Neural crest cell (in vitro differentiated cells): ENCODE measurements around the gene PLET1. TPM values are rescaled to one million over a fixed set of nuclear protein-coding genes. Genes with fewer than 3 reads are reported as not detected.

ENCODE experiments used
- DNase-seq: peaks from one replicate; pipeline ENCODE4 v3.0.0; 2021; ENCODE audit warnings: low read depth, mixed read lengths, low spot score
- H3K27ac Mint-ChIP-seq: one replicate; pipeline ENCODE4 v1.8.0; 2021; ENCODE audit warnings: mild to moderate bottlenecking, mixed read lengths; ENCODE audit not compliant: unreplicated experiment
- H3K27me3 Mint-ChIP-seq: 2 replicates; pipeline ENCODE4 v1.8.0; 2021; ENCODE audit warnings: low read depth, mild to moderate bottlenecking, mixed read lengths
- H3K36me3 Mint-ChIP-seq: 2 replicates; pipeline ENCODE4 v1.8.0; 2021; ENCODE audit warnings: low read depth, mild to moderate bottlenecking, mixed read lengths
- H3K4me1 Mint-ChIP-seq: 2 replicates; pipeline ENCODE4 v1.8.0; 2021; ENCODE audit warnings: mixed read lengths
- H3K4me3 Mint-ChIP-seq: one replicate; pipeline ENCODE4 v1.8.0; 2021; ENCODE audit warnings: mild to moderate bottlenecking, mixed read lengths
- H3K9me3 Mint-ChIP-seq: 2 replicates; pipeline ENCODE4 v1.8.0; 2021; ENCODE audit warnings: mixed read lengths
- total RNA-seq: library from RNA; stranded (reverse); gene quantifications from 2 replicates; pipeline ENCODE4 v1.2.1, GENCODE V29; 2021
- TF ChIP-seq, protein P1 (sequence below): fragments of 200-600 bp; sonication (generic); conservative IDR thresholded peaks from 2 replicates; pipeline ENCODE4 v1.5.0; 2021; ENCODE audit warnings: antibody characterized with exemption, mild to moderate bottlenecking

Gene PLET1
- total RNA-seq, 1 donor from 2014 or later, result not detected

DNA sequence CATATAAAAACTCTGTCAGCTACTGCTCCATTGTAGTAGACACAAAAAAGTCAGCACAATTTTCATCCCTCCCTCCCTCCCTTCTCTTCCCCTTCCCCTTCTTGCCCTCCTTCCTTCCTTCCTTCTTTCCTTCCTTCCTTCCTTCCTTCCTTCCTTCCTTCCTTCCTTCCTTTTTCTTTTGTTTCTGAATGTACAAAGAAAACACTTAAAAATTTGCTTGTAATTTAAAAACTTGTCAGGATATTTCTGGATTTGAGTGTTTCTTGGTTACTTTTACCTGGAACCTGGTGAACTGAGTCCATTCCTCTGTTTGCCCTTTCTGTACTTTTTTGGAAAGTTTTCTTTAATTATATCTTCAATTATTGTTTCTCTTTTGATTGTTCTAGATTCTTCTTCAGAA, 31.5 kb upstream of the PLET1 start:
- no peaks in the 10 kb centered on the region for H3K36me3 Mint-ChIP-seq

DNA sequence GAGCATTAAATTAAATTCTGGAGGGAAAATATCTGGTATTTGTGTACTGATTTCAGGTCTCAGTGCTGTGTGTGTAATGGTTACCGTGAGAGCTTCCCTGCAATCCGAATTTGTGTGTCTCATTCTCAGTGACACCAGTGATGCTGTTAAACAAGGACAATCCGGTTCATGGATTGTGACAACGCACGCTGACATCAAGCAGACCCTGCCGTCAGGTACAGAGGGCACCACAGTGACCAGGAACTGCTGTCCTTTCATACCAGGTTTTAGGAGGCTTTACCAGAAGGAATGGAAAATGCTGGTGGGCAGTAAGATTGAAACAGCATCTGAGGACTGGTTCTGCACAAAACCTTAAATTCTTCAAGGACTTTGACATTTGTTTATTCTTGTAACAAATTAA, 30.5 kb upstream of the PLET1 start:
- Mint-ChIP-seq H3K27ac (no peak overlapping the region), H3K9me3 (no peaks in the 10 kb centered on the region), H3K36me3 (no peaks in the 10 kb centered on the region), H3K27me3 (peaks cover 34% of the 10 kb centered on the region), H3K4me3 (no peak overlapping the region), H3K4me1 (peaks cover 18% of the 10 kb centered on the region)
- TF ChIP-seq, protein P1, sequence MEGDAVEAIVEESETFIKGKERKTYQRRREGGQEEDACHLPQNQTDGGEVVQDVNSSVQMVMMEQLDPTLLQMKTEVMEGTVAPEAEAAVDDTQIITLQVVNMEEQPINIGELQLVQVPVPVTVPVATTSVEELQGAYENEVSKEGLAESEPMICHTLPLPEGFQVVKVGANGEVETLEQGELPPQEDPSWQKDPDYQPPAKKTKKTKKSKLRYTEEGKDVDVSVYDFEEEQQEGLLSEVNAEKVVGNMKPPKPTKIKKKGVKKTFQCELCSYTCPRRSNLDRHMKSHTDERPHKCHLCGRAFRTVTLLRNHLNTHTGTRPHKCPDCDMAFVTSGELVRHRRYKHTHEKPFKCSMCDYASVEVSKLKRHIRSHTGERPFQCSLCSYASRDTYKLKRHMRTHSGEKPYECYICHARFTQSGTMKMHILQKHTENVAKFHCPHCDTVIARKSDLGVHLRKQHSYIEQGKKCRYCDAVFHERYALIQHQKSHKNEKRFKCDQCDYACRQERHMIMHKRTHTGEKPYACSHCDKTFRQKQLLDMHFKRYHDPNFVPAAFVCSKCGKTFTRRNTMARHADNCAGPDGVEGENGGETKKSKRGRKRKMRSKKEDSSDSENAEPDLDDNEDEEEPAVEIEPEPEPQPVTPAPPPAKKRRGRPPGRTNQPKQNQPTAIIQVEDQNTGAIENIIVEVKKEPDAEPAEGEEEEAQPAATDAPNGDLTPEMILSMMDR, result no peak
- DNase-seq, result no peak

More for the DNA sequence above, 31.5 kb upstream of the PLET1 start:
- DNase-seq, result no peak
- H3K27me3 Mint-ChIP-seq, result peaks cover 34% of the 10 kb centered on the region
- no peak overlapping the region for H3K4me3 Mint-ChIP-seq
- peaks cover 18% of the 10 kb centered on the region for H3K4me1 Mint-ChIP-seq
- H3K9me3 Mint-ChIP-seq, result no peaks in the 10 kb centered on the region
- TF ChIP-seq, protein P1, result no peak
- H3K27ac Mint-ChIP-seq, result no peak overlapping the region

DNA sequence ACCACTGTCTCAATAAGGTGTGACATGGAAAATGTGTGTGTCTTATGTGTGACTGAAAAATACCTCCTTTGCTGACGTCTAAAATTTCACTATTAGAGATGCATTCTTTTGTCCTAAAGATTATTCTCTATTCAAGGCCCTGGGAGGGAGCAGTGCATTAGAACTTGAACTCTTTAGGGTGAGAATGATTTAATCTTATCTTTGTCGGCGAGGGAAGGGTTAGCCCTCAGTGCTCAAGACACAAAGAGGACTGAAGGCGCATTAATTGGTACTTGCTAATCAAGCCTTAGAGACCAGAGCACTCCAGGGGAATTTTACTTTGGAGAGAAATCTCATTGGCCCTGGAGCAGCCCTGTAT, 29.8 kb upstream of the PLET1 start:
- Mint-ChIP-seq H3K36me3 (no peaks in the 10 kb centered on the region), H3K9me3 (no peaks in the 10 kb centered on the region), H3K4me3 (peak overlapping the region; percentile 56), H3K4me1 (peaks cover 18% of the 10 kb centered on the region), H3K27me3 (peaks cover 34% of the 10 kb centered on the region), H3K27ac (no peak overlapping the region)
- DNase-seq, result no peak
- TF ChIP-seq, protein P1, result no peak

DNA sequence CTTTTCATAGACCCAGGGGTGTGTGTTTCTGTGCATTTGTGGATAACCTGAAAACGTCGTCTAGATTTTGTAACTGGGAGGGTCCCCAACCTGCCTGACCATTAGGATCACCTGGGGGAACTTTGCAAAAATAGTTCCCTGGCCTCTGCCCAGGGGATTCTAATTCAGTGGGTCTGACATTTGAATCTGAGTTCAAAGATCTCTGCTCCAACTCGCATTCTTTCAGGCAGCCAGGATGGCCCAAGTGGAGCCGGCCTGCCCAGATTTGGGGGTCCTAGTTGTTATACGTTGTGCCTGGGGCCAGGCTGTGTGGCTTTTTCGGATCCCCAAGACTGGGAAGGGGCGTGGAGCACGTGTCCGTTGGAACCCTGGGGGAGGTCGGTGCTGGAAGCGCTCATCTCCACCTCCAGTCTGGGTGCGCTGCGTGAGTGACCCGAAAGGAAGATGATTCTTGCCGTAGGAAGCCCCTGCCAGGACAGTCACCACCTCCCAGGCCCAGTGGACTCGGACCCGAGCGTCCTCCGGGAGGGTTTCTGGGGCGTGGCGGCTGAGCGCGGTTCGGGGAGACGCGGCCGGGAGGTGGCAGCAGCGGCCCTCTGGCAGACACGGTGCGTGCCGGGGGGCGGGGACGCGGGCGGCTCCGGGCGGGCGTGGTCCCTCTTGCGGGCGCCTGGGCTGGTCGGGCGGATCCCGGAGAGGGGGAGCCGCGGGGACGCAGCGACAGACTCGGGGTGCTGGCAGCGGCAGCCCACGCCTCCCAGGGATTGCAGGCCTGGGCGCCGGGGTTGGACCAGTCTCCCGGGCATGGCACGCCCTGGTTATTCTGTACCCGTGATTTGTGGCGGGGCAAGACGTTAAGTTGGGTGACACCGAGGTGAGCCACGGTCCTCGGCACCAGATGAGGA, 29.2 kb upstream of the PLET1 start:
- no peaks in the 10 kb centered on the region for H3K9me3 Mint-ChIP-seq
- H3K4me3 Mint-ChIP-seq, result peak overlapping the region; percentile 66
- DNase-seq, result peak; percentile 80
- peaks cover 34% of the 10 kb centered on the region for H3K27me3 Mint-ChIP-seq
- H3K36me3 Mint-ChIP-seq, result no peaks in the 10 kb centered on the region
- H3K27ac Mint-ChIP-seq, result no peak overlapping the region
- H3K4me1 Mint-ChIP-seq, result peaks cover 18% of the 10 kb centered on the region
- TF ChIP-seq, protein P1, result peak; percentile 91

DNA sequence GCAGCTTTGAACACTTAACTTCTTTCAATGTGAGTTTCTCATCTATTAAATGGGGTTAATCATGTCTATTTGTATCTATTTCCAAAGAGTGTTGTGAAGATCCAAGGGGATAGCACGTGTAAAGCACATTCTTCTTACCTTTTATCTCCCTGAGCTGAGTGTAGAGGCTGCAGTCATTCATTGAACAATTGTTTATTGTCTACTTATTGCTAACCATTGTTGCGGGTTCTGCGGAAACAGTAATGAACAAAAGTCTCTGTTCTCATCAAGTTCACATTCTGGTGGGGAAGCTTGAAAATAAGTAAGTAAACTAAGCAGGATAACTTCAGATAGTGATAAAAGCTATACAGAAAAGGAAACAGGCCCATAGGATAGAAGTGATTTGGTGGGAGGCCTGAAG, 27.4 kb upstream of the PLET1 start:
- H3K4me3 Mint-ChIP-seq, result peak overlapping the region; percentile 11
- no peak for DNase-seq
- TF ChIP-seq, protein P1, result no peak
- H3K27ac Mint-ChIP-seq, result no peak overlapping the region
- no peaks in the 10 kb centered on the region for H3K9me3 Mint-ChIP-seq
- H3K27me3 Mint-ChIP-seq, result peaks cover 34% of the 10 kb centered on the region
- peaks cover 18% of the 10 kb centered on the region for H3K4me1 Mint-ChIP-seq
- no peaks in the 10 kb centered on the region for H3K36me3 Mint-ChIP-seq
